ENCODE data around the gene RPS6KB2.

RPS6KB2 gene

DNA sequence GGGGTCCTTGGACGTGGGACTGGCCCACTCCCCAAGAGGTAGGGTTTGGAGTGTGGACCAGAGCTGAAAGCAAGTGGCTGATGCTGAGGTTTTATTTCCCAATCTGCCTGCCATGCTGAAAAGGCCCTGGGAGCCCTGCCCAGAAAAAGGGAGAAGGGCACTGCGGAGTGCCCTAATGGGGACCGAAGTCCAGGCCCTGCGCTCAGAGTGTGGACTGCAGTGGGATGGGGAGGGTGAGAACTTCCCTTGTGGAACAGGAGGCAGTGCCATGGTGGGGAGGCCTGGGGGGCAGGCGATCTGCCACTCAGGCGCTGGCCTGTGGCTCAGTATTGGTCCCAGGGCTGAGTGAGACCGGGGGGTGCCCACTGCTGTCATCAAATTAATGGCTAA, 19.9 kb downstream of the RPS6KB2 start:
- Mint-ChIP-seq H3K27ac (peak overlapping the region; percentile 57), H3K4me1 (ENCODE audit: low read depth) (peaks cover 70% of the 10 kb centered on the region), H3K4me3 (no peak overlapping the region), H3K36me3 (ENCODE audit: low read depth) (no peaks in the 10 kb centered on the region), H3K27me3 (peaks cover 2% of the 10 kb centered on the region), H3K9me3 (no peaks in the 10 kb centered on the region)
- intact Hi-C loops (cut with micrococcal nuclease): no loop called here

DNA sequence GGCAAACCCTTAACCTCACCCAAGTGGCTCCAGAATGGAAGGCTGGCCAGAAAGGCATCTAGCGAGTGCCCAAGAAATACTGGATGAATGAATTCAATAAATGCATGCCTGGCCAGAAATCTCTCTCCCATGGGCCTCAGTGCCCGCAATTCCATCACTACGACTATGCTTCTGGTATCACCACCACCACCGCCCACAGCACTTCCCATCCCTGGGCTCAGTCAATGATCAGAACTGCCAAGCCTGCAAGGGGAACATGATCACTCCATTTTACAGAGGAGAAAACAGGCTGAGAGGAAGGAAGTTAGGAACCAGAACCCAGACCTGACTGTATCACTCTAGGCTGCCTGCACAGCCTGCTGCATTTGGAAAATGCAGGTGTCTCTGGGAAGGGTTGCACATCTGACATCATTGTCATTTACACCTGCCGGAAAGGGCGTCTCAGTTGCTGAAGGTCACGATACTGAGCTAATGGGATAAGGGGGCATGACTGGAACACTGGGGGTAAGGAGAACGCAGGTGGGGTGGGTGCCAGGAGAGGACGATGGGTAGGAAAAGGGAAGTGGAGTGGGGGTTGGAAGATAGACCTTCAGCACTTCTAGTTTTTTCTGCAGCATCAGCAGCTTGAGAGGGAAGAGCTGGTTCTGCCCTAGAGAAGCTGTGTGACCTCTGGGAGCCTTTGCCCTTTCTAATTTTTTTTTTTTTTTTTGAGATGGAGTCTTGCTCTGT, 21.0 kb downstream of the RPS6KB2 start:
- no peaks in the 10 kb centered on the region for H3K36me3 Mint-ChIP-seq (ENCODE audit: low read depth)
- no peaks in the 10 kb centered on the region for H3K9me3 Mint-ChIP-seq
- H3K27me3 Mint-ChIP-seq: peaks cover 2% of the 10 kb centered on the region
- H3K4me1 Mint-ChIP-seq (ENCODE audit: low read depth): peaks cover 69% of the 10 kb centered on the region
- intact Hi-C loops (cut with micrococcal nuclease): no loop called here
- peak overlapping the region; percentile 37 for H3K4me3 Mint-ChIP-seq
- peak overlapping the region; percentile 87 for H3K27ac Mint-ChIP-seq

DNA sequence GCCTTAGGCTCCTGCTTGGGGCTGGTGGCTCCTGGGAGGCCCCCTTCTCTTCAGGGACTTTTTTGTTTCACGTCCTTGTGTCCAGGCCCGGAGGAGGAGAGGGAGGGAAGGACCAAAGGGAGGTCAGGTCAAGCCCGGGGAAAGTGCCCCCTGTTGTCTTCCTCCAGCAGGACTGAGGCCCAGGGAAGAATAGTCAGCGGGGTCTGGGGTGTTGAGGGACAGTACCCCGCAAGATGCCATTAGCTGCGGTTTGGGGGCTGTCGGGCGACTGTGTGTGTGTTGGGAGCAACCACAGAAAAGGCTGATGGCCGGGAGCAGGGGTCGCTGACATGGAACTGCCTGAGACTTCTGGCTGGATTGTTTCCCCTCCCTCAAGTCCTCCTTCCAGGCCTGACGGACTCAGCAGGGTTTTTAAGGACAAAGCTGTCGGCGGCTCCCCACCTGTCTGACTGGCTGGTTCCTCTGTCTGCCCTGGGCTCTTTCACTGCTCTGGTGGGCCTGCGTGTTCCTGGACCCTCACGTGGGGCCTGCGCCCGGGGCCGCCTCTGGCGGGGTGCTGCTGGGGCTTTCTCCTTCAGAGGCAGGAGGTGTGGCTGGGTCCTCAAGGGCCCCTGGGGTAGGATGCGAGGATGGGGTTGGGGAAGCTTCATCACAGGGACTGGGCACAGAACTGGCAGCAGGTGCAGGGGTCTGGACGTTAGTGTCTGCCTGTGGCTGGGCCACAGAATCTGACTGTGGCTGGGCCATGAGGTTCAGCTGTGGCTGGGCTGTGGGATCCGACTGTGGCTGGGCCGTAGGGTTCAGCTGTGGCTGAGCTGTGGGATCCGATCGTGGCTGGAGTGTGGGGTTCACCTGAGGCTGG, 22.7 kb downstream of the RPS6KB2 start:
- H3K9me3 Mint-ChIP-seq: no peaks in the 10 kb centered on the region
- intact Hi-C loops (cut with micrococcal nuclease): no loop called here
- no peaks in the 10 kb centered on the region for H3K36me3 Mint-ChIP-seq (ENCODE audit: low read depth)
- peaks cover 3% of the 10 kb centered on the region for H3K27me3 Mint-ChIP-seq
- peak overlapping the region; percentile 87 for H3K27ac Mint-ChIP-seq
- no peak overlapping the region for H3K4me3 Mint-ChIP-seq
- peaks cover 71% of the 10 kb centered on the region for H3K4me1 Mint-ChIP-seq (ENCODE audit: low read depth)

DNA sequence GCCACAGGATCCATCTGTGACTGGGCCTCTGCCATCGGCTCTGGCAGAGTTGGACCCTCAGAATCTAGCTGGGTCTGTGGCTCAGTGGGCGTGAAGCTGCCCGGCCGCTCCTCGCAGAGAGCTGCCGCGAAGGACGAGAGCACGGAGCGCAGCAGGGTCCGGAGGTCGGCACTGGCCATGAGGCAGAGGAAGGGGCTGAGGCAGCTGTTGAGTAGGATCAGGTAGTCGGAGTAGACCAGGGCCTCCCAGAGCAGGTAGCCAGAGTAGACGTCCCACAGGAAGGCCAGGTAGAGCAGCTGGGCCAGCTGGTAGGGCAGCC, 23.3 kb downstream of the RPS6KB2 start:
- intact Hi-C loops (cut with micrococcal nuclease): no loop called here
- Mint-ChIP-seq H3K4me3 (no peak overlapping the region), H3K27ac (peak overlapping the region; percentile 87), H3K27me3 (peaks cover 3% of the 10 kb centered on the region), H3K9me3 (no peaks in the 10 kb centered on the region), H3K4me1 (ENCODE audit: low read depth) (peaks cover 71% of the 10 kb centered on the region), H3K36me3 (ENCODE audit: low read depth) (no peaks in the 10 kb centered on the region)

DNA sequence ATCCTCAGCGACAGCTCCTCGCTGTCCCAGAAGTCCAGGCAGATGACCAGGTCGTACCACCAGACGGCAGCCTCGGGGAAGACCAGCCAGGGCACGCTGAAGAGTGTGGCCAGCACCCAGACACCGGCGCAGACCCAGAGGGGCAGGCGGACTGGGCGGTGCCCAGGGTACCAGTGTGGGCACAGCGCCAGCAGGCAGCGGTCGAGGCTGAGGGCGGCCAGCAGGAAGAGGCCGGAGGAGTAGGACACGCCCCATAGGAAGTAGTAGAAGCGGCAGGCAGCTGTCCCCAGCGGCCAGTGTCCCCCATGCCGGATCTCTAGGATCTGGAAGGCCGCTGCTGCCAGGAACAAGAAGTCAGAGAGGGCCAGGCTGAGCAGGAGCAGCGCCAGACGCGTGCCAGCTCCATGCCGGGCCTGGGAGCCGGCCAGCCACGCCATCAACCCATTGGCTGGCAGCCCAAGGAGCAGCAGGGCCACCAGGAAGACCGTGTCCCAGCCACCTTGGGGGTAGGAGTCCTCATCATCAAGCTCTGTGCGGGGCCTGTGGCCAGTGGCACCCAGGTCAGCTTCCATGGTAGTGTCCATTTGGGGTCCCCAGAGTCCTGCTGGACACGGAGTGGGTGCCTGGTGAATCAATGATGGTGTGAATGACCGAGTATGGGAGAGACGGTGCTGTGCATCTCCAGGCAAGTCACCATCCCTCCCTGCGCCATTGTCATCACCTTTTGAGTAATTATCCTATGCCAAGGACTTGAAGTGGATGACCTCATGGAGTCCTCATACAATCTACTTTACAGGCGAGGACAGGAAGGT, 24.1 kb downstream of the RPS6KB2 start, which contains the start of gene GPR152:
Gene GPR152 (minus strand): TSS at position 589 of the 812 bp plus-strand sequence. CDS start 5 bp downstream, at position 584.
- H3K9me3 Mint-ChIP-seq: no peaks in the 10 kb centered on the region
- H3K36me3 Mint-ChIP-seq (ENCODE audit: low read depth): no peaks in the 10 kb centered on the region
- intact Hi-C loops (cut with micrococcal nuclease): no loop called here
- H3K4me3 Mint-ChIP-seq: peak within 1 kb of the TSS; percentile 43
- H3K27me3 Mint-ChIP-seq: peaks cover 3% of the 10 kb centered on the region
- H3K27ac Mint-ChIP-seq: peak within 1 kb of the TSS; percentile 87
- H3K4me1 Mint-ChIP-seq (ENCODE audit: low read depth): peaks cover 69% of the 10 kb centered on the region

DNA sequence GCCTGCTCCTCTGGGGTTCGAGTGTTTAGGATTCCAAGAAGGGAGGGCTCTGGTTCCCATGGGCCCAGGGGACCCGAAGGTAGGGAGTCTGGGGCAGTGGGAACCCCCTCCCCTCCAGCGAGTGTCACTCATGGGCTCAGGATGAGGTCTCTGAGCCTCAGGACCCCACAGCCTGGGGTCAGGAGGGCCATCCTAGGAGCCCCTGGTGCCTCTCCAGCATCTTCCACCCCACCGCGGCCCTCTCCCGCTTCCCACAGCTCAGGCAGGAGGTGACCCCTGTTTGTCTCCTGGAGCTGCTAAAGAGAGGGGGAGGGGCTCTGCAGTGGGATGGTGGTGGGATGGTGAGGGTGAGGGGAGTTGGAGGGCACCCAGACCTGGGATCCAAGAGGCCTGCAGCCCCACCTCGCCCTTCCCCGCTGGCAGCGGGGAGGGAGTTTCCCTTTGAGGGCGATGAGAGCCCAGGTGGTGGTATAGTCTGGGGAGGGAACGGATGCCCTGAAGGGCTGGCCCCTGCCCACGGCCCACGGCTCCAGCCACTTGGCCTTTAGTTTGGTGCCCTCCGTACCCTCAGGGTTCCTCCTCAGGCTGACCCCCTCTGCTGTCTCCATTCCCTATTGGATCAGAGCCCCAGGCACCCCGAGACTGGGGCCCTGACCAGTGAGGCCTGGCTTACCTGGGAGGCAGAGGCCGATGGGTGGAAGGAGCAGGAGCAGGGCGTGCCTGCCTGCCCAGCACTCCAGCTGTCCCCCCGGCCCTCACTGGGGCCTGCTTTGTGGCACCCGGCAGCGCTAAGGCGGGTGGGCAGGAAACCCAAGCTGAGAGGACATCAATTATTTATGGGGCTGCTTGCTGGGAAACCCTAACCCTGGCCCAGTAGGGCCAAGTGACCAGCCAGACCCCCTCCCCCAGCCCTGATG, 25.8 kb downstream of the RPS6KB2 start:
- Mint-ChIP-seq H3K27ac (peak overlapping the region; percentile 21), H3K27me3 (peaks cover 1% of the 10 kb centered on the region), H3K36me3 (ENCODE audit: low read depth) (no peaks in the 10 kb centered on the region), H3K4me3 (no peak overlapping the region), H3K9me3 (no peaks in the 10 kb centered on the region), H3K4me1 (ENCODE audit: low read depth) (peaks cover 54% of the 10 kb centered on the region)
- intact Hi-C loops (cut with micrococcal nuclease): no loop called here

DNA sequence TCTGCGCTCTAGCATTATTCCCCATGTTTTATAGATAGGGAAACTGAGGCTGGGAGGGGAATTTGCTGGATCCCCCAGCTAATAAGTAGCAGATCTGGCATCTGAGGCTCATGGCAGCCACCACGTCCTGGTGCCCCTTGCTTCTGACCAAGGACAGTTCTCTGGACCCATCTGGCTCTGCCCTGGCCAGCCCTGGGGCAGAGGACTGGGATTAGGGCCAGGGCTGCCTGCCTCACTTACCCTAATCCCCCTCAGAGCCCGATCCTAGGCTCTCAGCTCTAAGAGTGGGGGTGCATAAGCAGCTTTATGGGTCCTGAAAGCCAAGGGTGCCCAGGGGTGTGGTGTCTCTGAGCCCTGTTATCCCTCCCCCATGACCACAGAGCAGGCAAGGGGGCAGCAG, 26.8 kb downstream of the RPS6KB2 start, which contains the start of gene CABP4:
Gene CABP4 (plus strand): TSS at position 301 of the 400 bp plus-strand sequence. CDS start 70 bp downstream, at position 371.
- Mint-ChIP-seq H3K9me3 (no peaks in the 10 kb centered on the region), H3K36me3 (ENCODE audit: low read depth) (no peaks in the 10 kb centered on the region), H3K4me3 (no peak within 1 kb of the TSS), H3K27me3 (peaks cover 1% of the 10 kb centered on the region), H3K27ac (peak within 1 kb of the TSS; percentile 21), H3K4me1 (ENCODE audit: low read depth) (peaks cover 50% of the 10 kb centered on the region)
- intact Hi-C loops (cut with micrococcal nuclease): no loop called here

DNA sequence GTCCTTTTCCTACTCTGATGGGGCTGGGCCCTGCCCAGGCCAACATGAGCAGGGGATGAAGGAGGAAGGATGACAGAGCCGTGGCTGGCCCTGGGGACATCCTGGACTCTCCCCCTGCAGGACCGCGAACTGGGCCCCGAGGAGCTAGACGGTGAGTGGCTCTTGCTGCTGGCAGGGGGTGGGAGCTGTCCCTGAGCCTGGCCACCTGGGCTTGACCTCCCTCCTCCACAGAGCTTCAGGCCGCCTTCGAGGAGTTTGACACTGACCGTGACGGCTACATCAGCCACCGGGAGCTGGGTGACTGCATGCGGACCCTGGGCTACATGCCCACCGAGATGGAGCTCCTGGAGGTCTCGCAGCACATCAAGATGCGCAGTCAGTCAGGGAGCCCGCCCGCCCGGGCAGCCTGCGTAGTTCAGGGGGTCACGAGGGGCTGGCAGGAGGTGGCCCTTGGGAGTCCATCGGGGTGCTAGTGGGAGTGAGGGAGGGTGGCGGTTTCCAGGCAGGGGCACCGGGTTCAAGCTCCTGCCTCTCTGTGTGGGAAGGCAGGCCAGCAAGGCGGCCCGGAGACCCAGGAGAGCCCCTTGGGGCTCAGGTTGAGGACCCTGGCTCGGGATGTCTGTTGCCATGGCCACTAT, 27.9 kb downstream of the RPS6KB2 start:
- Mint-ChIP-seq H3K4me1 (ENCODE audit: low read depth) (peaks cover 45% of the 10 kb centered on the region), H3K36me3 (ENCODE audit: low read depth) (no peaks in the 10 kb centered on the region), H3K27me3 (peaks cover 3% of the 10 kb centered on the region), H3K27ac (no peak overlapping the region), H3K9me3 (no peaks in the 10 kb centered on the region), H3K4me3 (no peak overlapping the region)
- intact Hi-C loops (cut with micrococcal nuclease): no loop called here

DNA sequence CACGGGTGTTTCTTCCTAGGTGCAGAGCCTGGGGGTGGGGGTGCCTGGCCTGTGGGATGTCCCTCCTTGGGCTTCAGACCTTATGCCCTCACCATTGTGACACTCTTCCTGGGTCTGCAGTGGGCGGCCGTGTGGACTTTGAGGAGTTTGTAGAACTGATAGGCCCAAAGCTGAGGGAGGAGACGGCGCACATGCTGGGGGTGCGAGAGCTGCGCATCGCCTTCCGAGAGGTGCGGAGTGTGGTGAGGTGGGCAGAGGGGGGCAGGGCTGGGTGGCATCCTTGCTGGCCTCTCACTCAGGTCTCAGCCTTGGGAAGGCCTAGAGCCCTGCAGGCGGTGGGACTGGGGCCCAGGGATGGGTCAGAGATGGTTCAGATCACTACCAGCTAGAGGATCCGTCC, 29.2 kb downstream of the RPS6KB2 start:
- intact Hi-C loops (cut with micrococcal nuclease): no loop called here
- Mint-ChIP-seq H3K9me3 (no peaks in the 10 kb centered on the region), H3K27me3 (peaks cover 3% of the 10 kb centered on the region), H3K4me1 (ENCODE audit: low read depth) (peaks cover 32% of the 10 kb centered on the region), H3K4me3 (no peak overlapping the region), H3K27ac (no peak overlapping the region), H3K36me3 (ENCODE audit: low read depth) (no peaks in the 10 kb centered on the region)

DNA sequence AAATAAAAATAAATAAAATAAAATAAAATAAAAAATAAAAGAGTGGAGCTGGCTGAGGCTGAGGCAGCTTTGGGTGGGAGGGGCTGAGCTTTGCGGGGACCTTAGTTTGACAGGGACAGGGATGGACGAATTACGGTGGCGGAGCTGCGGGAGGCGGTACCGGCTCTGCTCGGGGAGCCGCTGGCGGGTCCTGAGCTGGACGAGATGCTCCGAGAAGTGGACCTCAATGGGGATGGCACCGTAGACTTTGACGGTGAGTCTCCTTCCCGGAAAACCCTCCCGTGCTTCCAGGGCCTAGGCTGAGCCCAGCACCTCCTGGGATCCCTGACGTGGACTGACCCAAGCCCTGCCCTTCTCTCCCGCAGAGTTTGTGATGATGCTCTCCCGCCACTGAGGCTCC, 30.0 kb downstream of the RPS6KB2 start:
- Mint-ChIP-seq H3K36me3 (ENCODE audit: low read depth) (no peaks in the 10 kb centered on the region), H3K4me3 (no peak overlapping the region), H3K9me3 (no peaks in the 10 kb centered on the region), H3K4me1 (ENCODE audit: low read depth) (peaks cover 29% of the 10 kb centered on the region), H3K27ac (no peak overlapping the region), H3K27me3 (peaks cover 3% of the 10 kb centered on the region)
- intact Hi-C loops (cut with micrococcal nuclease): no loop called here

DNA sequence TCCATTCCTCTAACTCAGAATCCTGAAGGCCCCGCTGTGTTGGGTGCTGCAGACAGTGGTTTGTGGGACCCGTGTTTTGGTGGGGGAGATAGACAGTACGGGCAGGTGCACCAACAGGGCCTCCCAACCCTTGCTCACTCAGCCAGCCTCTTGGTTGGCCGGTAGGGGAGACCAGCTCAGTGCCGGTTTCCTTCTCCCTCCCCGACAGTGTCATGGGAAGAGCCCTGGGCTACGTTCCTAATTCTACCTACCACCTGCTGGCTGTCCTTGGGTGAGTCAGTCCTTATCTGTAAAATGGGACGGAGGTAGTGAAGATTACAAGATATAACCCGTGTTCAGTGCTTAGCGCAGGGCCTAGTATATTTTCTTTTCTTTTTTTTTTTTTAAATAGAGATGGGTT, 34.9 kb downstream of the RPS6KB2 start:
- Mint-ChIP-seq H3K27me3 (peaks cover 9% of the 10 kb centered on the region), H3K36me3 (ENCODE audit: low read depth) (peaks cover 27% of the 10 kb centered on the region), H3K4me3 (no peak overlapping the region), H3K4me1 (ENCODE audit: low read depth) (peaks cover 52% of the 10 kb centered on the region), H3K9me3 (no peaks in the 10 kb centered on the region), H3K27ac (peak overlapping the region; percentile 96)
- intact Hi-C loops (cut with micrococcal nuclease): no loop called here

DNA sequence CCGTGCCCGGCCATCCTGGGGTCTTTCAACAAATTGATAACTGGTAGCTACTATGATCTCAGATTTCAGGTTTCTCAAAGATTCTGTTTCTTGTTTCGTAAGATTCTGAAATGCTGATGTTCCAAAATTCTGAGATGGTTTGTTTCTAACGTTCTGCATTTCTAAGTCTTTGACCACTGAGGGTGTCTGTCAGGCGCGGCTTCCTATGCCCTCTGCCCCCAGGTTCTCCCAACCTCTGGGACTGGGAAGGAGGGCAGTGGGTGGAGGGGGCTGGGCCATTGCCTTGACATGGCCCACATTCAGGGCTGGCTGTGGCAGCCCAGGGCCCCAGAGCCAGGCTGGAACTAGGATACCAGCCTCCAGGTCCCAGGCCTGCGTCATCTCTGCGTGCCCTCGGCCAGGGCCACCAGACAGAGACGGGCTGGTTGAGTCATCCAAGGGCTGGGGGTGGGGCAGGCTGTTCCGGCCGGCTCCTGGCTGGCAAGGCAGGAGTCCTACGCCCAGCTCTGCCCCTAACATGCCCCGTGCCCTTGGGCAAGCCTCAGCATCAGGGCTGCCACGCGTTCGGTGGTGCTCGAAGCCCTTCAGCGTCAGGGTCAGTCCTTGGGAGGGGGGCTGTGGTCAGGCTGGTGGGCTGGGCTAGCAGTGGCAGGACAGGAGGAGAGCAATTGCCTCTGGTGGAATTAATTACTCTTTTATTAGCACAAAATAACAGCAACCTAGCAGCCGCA, 35.6 kb downstream of the RPS6KB2 start:
- peaks cover 57% of the 10 kb centered on the region for H3K4me1 Mint-ChIP-seq (ENCODE audit: low read depth)
- peaks cover 33% of the 10 kb centered on the region for H3K36me3 Mint-ChIP-seq (ENCODE audit: low read depth)
- intact Hi-C loops (cut with micrococcal nuclease): no loop called here
- H3K4me3 Mint-ChIP-seq: peak overlapping the region; percentile 95
- no peaks in the 10 kb centered on the region for H3K9me3 Mint-ChIP-seq
- peak overlapping the region; percentile 96 for H3K27ac Mint-ChIP-seq
- H3K27me3 Mint-ChIP-seq: peaks cover 9% of the 10 kb centered on the region
